DOHH2 (cell line): ENCODE results near the gene RBBP6.

Experiments
- H3F3A ChIP-seq: fragments of 200-600 bp; sonication (generic), shearing (Covaris generic); 2 replicates; pipeline ENCODE4 v1.6.0; 2016; ENCODE audit warnings: antibody characterized with exemption, mild to moderate bottlenecking; ENCODE audit not compliant: control insufficient read depth, insufficient read depth
- H3K27ac ChIP-seq: fragments of 200-600 bp; sonication (generic); 2 replicates; pipeline ENCODE4 v1.5.1; 2014; ENCODE audit warnings: low read depth, mild to moderate bottlenecking, low read length, moderate library complexity
- H3K27me3 ChIP-seq: fragments of 200-600 bp; sonication (generic); 2 replicates; pipeline ENCODE4 v1.6.1; 2014; ENCODE audit warnings: mild to moderate bottlenecking, low read length, mixed read lengths; ENCODE audit not compliant: control insufficient read depth
- H3K36me3 ChIP-seq: fragments of 200-600 bp; sonication (generic); 2 replicates; pipeline ENCODE4 v1.6.1; 2014; ENCODE audit warnings: mild to moderate bottlenecking, low read length, moderate library complexity, mixed read lengths; ENCODE audit not compliant: control insufficient read depth
- H3K4me1 ChIP-seq: fragments of 200-600 bp; sonication (generic); 2 replicates; pipeline ENCODE4 v1.6.1; 2014; ENCODE audit warnings: mild to moderate bottlenecking, low read length, mixed read lengths; ENCODE audit not compliant: control insufficient read depth
- H3K4me2 ChIP-seq: fragments of 200-600 bp; sonication (generic); 2 replicates; pipeline ENCODE4 v1.6.0; 2014; ENCODE audit warnings: mild to moderate bottlenecking, low read length, moderate library complexity
- H3K4me3 ChIP-seq: fragments of 200-600 bp; sonication (generic); 2 replicates; pipeline ENCODE4 v1.5.1; 2014; ENCODE audit warnings: mild to moderate bottlenecking, low read length, mixed read lengths
- H3K79me2 ChIP-seq: fragments of 200-600 bp; sonication (generic); 2 replicates; pipeline ENCODE4 v1.6.1; 2014; ENCODE audit warnings: mild to moderate bottlenecking, low read length, mixed read lengths; ENCODE audit not compliant: control insufficient read depth
- H3K9me2 ChIP-seq: fragments of 200-600 bp; sonication (generic); replicated peaks from 2 replicates; pipeline ENCODE4 v1.6.1; 2014; ENCODE audit warnings: mild to moderate bottlenecking, low read length, mixed read lengths; ENCODE audit not compliant: control insufficient read depth
- H3K9me3 ChIP-seq: fragments of 200-600 bp; sonication (generic); 2 replicates; pipeline ENCODE4 v1.6.1; 2014; ENCODE audit warnings: antibody characterized with exemption, low read length, mixed read lengths; ENCODE audit not compliant: control insufficient read depth, insufficient read depth
- H4K20me1 ChIP-seq: fragments of 200-600 bp; sonication (generic); 2 replicates; pipeline ENCODE4 v1.6.0; 2014; ENCODE audit warnings: low read depth, mild to moderate bottlenecking, antibody characterized with exemption, low read length, moderate library complexity; ENCODE audit not compliant: control insufficient read depth, insufficient read depth
- EZH2phosphoT487 ChIP-seq: fragments of 200-600 bp; sonication (generic); IDR thresholded peaks from 2 replicates; pipeline ENCODE4 v1.6.1; 2017; ENCODE audit warnings: borderline replicate concordance, mild to moderate bottlenecking, antibody characterized with exemption, low read length, moderate library complexity, mixed read lengths
- TF ChIP-seq, protein P1 (sequence below): fragments of 200-600 bp; sonication (generic); IDR thresholded peaks from one replicate; pipeline ENCODE4 v1.5.1; 2014; ENCODE audit warnings: antibody characterized with exemption, mild to moderate bottlenecking, low read depth, low read length; ENCODE audit not compliant: poor library complexity, severe bottlenecking

The RBBP6 gene

DNA sequence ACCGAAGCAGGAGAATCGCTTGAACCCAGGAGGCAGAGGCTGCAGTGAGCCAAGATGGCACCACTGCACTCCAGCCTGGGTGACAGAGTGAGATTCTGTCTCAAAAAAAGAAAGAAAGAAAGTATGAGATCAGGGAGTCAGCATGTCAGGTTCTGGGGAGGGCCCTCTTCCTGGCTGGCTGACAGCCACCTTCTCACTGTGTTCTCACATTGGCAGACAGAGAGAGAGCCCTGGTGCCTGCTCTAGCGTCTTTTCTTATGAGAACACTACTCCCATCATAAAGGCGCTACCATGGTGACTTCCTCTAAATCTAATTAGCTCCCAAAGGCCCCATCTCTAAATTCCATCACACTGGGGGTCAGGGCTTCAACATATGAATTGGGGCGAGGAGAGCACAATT lies 27.6 kb upstream of the RBBP6 start:
- Histone ChIP-seq H3K4me3 (no peak overlapping the region), H3F3A (no peaks in the 10 kb centered on the region), H3K4me1 (no peaks in the 10 kb centered on the region; the same call in 1 of the 2 replicates), H3K36me3 (no peaks in the 10 kb centered on the region), H3K27me3 (0 out of 2 replicates have a peak, but pooled peaks cover 2% of the 10 kb centered on the region), H3K9me3 (no peaks in the 10 kb centered on the region), H3K79me2 (no peaks in the 10 kb centered on the region), H3K4me2 (no peak overlapping the region), H3K27ac (no peak overlapping the region), H4K20me1 (no peaks in the 10 kb centered on the region), H3K9me2 (no peaks in the 10 kb centered on the region)
- no peak for TF ChIP-seq EZH2phosphoT487
- TF ChIP-seq, protein P1, sequence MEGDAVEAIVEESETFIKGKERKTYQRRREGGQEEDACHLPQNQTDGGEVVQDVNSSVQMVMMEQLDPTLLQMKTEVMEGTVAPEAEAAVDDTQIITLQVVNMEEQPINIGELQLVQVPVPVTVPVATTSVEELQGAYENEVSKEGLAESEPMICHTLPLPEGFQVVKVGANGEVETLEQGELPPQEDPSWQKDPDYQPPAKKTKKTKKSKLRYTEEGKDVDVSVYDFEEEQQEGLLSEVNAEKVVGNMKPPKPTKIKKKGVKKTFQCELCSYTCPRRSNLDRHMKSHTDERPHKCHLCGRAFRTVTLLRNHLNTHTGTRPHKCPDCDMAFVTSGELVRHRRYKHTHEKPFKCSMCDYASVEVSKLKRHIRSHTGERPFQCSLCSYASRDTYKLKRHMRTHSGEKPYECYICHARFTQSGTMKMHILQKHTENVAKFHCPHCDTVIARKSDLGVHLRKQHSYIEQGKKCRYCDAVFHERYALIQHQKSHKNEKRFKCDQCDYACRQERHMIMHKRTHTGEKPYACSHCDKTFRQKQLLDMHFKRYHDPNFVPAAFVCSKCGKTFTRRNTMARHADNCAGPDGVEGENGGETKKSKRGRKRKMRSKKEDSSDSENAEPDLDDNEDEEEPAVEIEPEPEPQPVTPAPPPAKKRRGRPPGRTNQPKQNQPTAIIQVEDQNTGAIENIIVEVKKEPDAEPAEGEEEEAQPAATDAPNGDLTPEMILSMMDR: no peak

DNA sequence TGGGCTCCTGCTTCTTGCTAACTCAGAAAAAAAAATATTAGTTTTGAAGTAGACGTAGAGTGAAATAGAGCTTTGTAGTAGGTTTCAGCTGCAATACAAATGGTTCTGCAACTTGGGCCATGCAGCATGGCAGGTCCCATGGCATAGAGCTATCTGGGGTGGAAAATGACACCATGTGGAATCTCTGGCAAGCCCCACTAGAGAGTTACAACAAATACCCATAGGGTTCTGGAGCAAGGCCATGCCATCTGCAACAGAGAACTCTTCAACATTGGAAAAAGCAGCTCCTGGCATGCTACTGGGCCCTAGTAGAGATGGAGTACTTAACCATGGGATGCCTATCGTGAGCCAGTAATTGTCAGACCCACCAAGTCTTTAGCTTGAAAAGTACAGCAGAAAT lies 25.3 kb upstream of the RBBP6 start:
- Histone ChIP-seq H3K79me2 (no peaks in the 10 kb centered on the region), H3K27me3 (0 out of 2 replicates have a peak, but pooled peaks cover 2% of the 10 kb centered on the region), H3K9me3 (no peaks in the 10 kb centered on the region), H4K20me1 (no peaks in the 10 kb centered on the region), H3K36me3 (no peaks in the 10 kb centered on the region), H3K27ac (no peak overlapping the region), H3K4me2 (no peak overlapping the region), H3F3A (no peaks in the 10 kb centered on the region), H3K9me2 (no peaks in the 10 kb centered on the region), H3K4me1 (peaks cover 4% of the 10 kb centered on the region; the same call in 1 of the 2 replicates), H3K4me3 (no peak overlapping the region)
- TF ChIP-seq, protein P1: no peak
- TF ChIP-seq EZH2phosphoT487: no peak

DNA sequence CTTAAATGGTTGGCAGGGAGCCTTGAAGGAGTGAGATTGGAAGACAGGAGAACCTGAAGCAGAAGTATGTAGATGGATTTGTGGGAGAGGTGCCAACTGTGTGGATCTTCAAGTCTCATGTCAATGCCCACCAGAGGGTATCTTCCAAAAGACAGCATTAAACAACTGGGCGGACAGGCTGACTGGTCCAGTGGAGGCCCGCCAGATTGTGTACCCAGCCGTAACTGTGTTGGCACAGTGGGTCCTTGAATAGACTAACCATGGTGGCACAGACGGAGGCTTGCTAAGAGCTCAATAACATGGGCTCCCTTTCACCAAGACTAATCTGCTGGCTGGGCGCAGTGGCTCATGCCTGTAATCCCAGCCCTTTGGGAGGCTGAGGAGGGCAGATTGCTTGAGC lies 24.2 kb upstream of the RBBP6 start:
- Histone ChIP-seq H3F3A (no peaks in the 10 kb centered on the region), H3K9me3 (no peaks in the 10 kb centered on the region), H3K36me3 (no peaks in the 10 kb centered on the region), H3K9me2 (no peaks in the 10 kb centered on the region), H4K20me1 (no peaks in the 10 kb centered on the region), H3K4me2 (no peak overlapping the region), H3K79me2 (no peaks in the 10 kb centered on the region), H3K27me3 (0 out of 2 replicates have a peak, but pooled peaks cover 2% of the 10 kb centered on the region), H3K27ac (no peak overlapping the region), H3K4me3 (no peak overlapping the region), H3K4me1 (peaks cover 4% of the 10 kb centered on the region; the same call in 1 of the 2 replicates)
- TF ChIP-seq, protein P1: no peak
- TF ChIP-seq EZH2phosphoT487: no peak
